Activated naive CD4-positive, alpha-beta T cell treated with anti-CD3 and anti-CD28 coated beads, Interleukin-2, amount 50 U/mL, for 24 hours (primary cell): ENCODE data around the gene KCNJ5.

ENCODE experiments used
- H3K27ac Mint-ChIP-seq: one replicate; pipeline ENCODE4 v1.8.0; 2021; ENCODE audit warnings: mild to moderate bottlenecking, mixed read lengths
- H3K27me3 Mint-ChIP-seq: one replicate; pipeline ENCODE4 v1.8.0; 2021; ENCODE audit warnings: mixed read lengths
- H3K36me3 Mint-ChIP-seq: one replicate; pipeline ENCODE4 v1.8.0; 2021; ENCODE audit warnings: mixed read lengths
- H3K4me1 Mint-ChIP-seq: one replicate; pipeline ENCODE4 v1.8.0; 2021; ENCODE audit warnings: mixed read lengths
- H3K4me3 Mint-ChIP-seq: one replicate; pipeline ENCODE4 v1.8.0; 2021; ENCODE audit warnings: mild to moderate bottlenecking, mixed read lengths
- H3K9me3 Mint-ChIP-seq: one replicate; pipeline ENCODE4 v1.8.0; 2021; ENCODE audit warnings: mixed read lengths

The KCNJ5 gene

DNA sequence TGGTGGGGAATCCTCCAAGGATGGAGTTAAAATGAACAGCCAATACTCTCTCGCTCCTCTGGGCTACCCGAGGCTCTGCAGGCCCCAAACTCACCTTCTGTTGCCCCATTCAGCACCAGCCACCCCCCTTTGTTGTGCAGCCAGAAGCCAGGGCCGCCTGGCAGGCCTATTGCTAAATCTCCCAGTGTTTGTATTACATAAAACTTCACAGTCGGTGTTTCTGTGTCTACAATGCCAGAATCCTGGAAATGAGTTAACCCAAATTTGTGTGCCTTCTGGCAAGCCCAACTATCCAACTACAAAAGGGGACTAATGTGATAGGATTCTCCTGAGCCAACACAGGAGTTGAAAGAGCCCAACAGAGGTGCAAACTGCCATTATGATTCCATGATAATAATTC is 9.3 kb downstream of the KCNJ5 start:
- Mint-ChIP-seq H3K36me3 (no peaks in the 10 kb centered on the region), H3K4me1 (peaks cover 9% of the 10 kb centered on the region), H3K27ac (no peak overlapping the region), H3K9me3 (no peaks in the 10 kb centered on the region), H3K27me3 (peaks cover 2% of the 10 kb centered on the region), H3K4me3 (no peak overlapping the region)

- H3K4me3 Mint-ChIP-seq, result no peak overlapping the region
- H3K9me3 Mint-ChIP-seq, result no peaks in the 10 kb centered on the region
- no peaks in the 10 kb centered on the region for H3K36me3 Mint-ChIP-seq
- H3K27me3 Mint-ChIP-seq, result peaks cover 4% of the 10 kb centered on the region
- no peak overlapping the region for H3K27ac Mint-ChIP-seq
- peaks cover 15% of the 10 kb centered on the region for H3K4me1 Mint-ChIP-seq
These were observed 10.7 kb downstream of the KCNJ5 start for GRCh38 chr11:128901653-128902514.

DNA sequence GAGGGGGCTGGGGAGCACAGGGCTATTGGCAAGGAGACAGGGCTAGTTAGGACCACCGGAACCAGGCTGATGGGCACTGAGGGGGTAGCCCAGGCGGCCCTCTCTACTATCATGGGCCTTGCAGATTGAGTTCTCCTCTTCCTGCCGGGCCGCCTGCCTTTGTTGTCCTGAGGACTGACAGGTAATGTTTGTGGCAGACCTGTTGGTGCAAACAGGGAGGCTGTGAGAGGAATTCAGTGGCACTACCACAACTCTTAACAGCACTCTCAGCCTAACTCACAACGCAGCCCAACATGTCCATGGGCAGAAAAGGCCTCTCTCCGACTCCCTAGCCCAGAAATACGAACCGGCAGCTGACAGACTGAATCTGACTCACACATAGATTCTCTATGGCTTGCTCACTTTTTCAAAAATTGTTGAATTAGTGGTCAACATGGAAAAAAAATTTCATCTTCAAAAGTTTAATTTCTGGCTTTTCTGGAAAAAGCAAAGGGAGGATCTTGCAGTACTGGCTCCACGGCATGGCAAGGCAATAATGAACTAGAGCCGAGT is 11.4 kb downstream of the KCNJ5 start:
- Mint-ChIP-seq H3K4me3 (no peak overlapping the region), H3K9me3 (no peaks in the 10 kb centered on the region), H3K36me3 (no peaks in the 10 kb centered on the region), H3K27ac (no peak overlapping the region), H3K4me1 (peaks cover 18% of the 10 kb centered on the region), H3K27me3 (peaks cover 9% of the 10 kb centered on the region)

GRCh38 chr11:128903248-128904061 is 12.3 kb downstream of the KCNJ5 start:
- no peaks in the 10 kb centered on the region for H3K36me3 Mint-ChIP-seq
- H3K9me3 Mint-ChIP-seq, result no peaks in the 10 kb centered on the region
- peaks cover 9% of the 10 kb centered on the region for H3K27me3 Mint-ChIP-seq
- peaks cover 18% of the 10 kb centered on the region for H3K4me1 Mint-ChIP-seq
- no peak overlapping the region for H3K4me3 Mint-ChIP-seq
- no peak overlapping the region for H3K27ac Mint-ChIP-seq

DNA sequence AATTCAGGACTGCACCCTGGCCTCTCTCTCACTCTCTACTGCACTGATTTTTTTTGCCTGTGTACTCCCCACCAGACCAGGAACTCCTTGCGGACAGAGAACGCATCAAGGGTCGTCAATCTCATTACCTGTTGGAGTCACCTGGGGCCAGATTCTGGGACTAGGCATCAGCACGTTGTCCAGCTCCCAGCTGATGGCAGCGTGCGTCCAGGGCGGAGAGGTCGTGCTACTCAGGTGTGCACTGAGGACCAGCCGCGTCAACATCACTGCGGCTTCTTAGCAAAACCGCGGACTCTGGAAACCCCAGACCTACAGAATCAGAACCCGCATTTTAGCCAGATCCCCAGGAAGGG is 13.1 kb downstream of the KCNJ5 start:
- Mint-ChIP-seq H3K9me3 (no peaks in the 10 kb centered on the region), H3K27ac (peak overlapping the region; percentile 41), H3K27me3 (peaks cover 9% of the 10 kb centered on the region), H3K4me3 (peak overlapping the region; percentile 59), H3K4me1 (peaks cover 18% of the 10 kb centered on the region), H3K36me3 (no peaks in the 10 kb centered on the region)

GRCh38 chr11:128904656-128905344 is 13.6 kb downstream of the KCNJ5 start:
- Mint-ChIP-seq H3K27ac (peak overlapping the region; percentile 41), H3K4me3 (peak overlapping the region; percentile 59), H3K27me3 (peaks cover 14% of the 10 kb centered on the region), H3K4me1 (peaks cover 18% of the 10 kb centered on the region), H3K9me3 (no peaks in the 10 kb centered on the region), H3K36me3 (no peaks in the 10 kb centered on the region)

DNA sequence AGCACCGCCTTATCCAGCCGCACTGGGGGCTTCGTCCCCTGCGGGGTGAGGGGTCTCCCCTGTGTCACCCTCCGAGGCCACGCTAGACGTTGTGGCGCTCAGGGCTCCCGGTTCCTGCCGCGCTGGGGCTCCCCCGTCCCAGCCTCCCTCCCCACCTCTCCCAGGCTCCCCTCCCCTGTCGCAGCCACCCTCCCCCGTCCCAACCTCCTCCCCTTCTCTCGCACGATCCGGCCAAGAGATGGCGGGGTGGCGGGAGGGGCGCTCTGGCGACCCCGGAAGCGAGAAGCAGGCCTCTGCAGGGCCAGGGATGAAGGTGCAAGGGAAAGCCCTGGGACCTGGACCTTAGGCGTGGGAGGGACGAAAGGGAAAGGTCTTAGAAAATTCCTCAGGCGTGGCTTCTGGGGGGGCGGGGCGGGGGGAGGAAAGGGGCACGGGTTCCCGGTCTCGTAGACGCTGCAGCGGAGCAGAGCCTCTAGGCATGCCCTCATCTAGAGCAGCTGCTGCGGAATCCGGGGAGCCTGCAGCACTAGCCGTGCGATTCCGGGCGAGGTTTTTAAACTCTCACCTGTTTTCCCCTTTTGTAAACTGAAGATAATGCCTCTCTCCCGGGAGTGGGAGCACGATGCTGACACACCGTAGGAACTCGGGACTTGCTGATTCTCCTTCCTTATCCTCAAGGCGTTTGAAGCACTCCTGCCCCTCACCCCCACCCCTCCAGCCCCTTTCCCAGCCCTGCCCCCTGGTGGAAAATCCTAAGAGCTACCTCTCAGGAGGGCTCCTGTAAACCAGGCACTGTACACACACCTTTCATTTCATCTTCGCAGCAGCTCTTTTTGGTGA is 14.4 kb downstream of the KCNJ5 start:
- no peaks in the 10 kb centered on the region for H3K36me3 Mint-ChIP-seq
- H3K4me1 Mint-ChIP-seq, result peaks cover 18% of the 10 kb centered on the region
- H3K27ac Mint-ChIP-seq, result no peak overlapping the region
- peak overlapping the region; percentile 81 for H3K4me3 Mint-ChIP-seq
- peaks cover 18% of the 10 kb centered on the region for H3K27me3 Mint-ChIP-seq
- no peaks in the 10 kb centered on the region for H3K9me3 Mint-ChIP-seq

GRCh38 chr11:128906185-128907050 is 15.3 kb downstream of the KCNJ5 start:
- Mint-ChIP-seq H3K9me3 (no peaks in the 10 kb centered on the region), H3K4me3 (peak overlapping the region; percentile 81), H3K27me3 (peaks cover 19% of the 10 kb centered on the region), H3K36me3 (no peaks in the 10 kb centered on the region), H3K27ac (no peak overlapping the region), H3K4me1 (peaks cover 18% of the 10 kb centered on the region)

DNA sequence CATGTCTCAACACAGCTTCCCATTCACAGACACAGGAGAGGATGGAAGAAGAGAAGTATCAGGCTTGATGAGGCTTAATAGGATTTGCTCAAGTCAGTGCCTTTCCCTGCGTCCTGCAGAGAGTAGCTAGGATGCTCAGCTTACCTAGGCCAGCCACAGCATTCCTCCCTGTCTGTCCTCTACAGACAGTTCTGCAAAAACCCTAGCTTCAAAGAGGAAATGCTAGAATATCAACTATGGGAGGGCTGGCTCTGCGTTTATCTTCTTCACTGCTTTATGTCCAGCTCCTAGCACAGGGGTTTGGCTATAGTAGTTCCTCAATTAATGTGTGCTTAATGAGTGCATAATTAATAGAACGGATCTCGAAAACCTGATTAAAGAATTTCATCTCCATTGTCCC is 16.4 kb downstream of the KCNJ5 start:
- no peaks in the 10 kb centered on the region for H3K36me3 Mint-ChIP-seq
- H3K27me3 Mint-ChIP-seq, result peaks cover 21% of the 10 kb centered on the region
- H3K4me1 Mint-ChIP-seq, result peaks cover 18% of the 10 kb centered on the region
- no peak overlapping the region for H3K27ac Mint-ChIP-seq
- H3K9me3 Mint-ChIP-seq, result no peaks in the 10 kb centered on the region
- H3K4me3 Mint-ChIP-seq, result no peak overlapping the region

DNA sequence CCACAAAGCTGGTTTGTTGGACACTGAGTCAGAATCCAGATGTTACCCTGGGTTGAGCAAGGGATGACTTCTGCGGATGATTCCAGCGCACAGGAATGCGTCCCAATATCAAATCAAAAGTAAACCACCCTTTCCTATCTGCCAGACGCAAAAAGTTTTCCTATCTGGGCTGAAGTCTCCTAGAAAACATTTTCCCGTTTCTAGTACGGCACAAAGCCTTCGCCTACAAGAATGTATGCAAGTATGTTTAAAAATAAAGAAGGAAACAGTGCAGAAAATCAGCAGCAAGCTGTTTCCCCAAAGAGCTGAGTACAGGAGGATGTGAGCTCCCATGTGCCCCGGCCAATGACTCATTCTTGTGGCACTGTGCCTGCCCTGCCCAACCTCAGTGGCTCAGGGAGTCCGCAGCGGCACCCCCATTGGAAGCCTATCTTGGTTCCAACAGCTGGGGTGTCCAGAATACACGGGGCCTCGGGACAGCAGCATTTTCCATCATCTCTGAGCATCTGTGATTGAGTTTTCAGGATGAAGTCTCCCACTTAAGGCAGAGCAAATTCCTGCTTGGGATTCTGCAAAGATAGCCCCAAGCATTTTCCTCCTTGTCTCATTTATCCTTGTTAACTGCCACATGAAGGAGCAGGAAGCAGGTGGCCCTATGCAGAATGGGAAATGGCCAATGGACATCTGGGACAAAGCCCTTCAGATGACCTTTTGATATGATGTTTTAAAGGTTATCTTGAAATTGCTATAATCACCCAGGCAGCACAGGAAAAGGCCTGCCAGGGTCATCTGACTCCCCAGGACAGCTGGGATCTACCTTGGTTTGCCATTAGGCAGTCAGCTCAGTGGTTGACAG is 17.5 kb downstream of the KCNJ5 start:
- H3K27me3 Mint-ChIP-seq, result peaks cover 23% of the 10 kb centered on the region
- H3K36me3 Mint-ChIP-seq, result no peaks in the 10 kb centered on the region
- no peak overlapping the region for H3K4me3 Mint-ChIP-seq
- H3K4me1 Mint-ChIP-seq, result peaks cover 18% of the 10 kb centered on the region
- no peak overlapping the region for H3K27ac Mint-ChIP-seq
- H3K9me3 Mint-ChIP-seq, result no peaks in the 10 kb centered on the region

GRCh38 chr11:128909438-128910125 is 18.4 kb downstream of the KCNJ5 start:
- Mint-ChIP-seq H3K36me3 (no peaks in the 10 kb centered on the region), H3K27ac (peak overlapping the region; percentile 4), H3K4me1 (peaks cover 11% of the 10 kb centered on the region), H3K4me3 (no peak overlapping the region), H3K9me3 (no peaks in the 10 kb centered on the region), H3K27me3 (peaks cover 22% of the 10 kb centered on the region)

- Mint-ChIP-seq H3K4me3 (no peak overlapping the region), H3K27ac (no peak overlapping the region), H3K4me1 (peaks cover 9% of the 10 kb centered on the region), H3K36me3 (no peaks in the 10 kb centered on the region), H3K27me3 (peaks cover 21% of the 10 kb centered on the region), H3K9me3 (no peaks in the 10 kb centered on the region)
These were observed 19.4 kb downstream of the KCNJ5 start for GRCh38 chr11:128910576-128910975.

- H3K9me3 Mint-ChIP-seq, result no peaks in the 10 kb centered on the region
- peaks cover 23% of the 10 kb centered on the region for H3K27me3 Mint-ChIP-seq
- no peak overlapping the region for H3K27ac Mint-ChIP-seq
- no peak overlapping the region for H3K4me3 Mint-ChIP-seq
- H3K4me1 Mint-ChIP-seq, result peaks cover 5% of the 10 kb centered on the region
- no peaks in the 10 kb centered on the region for H3K36me3 Mint-ChIP-seq
These were observed 20.1 kb downstream of the KCNJ5 start for GRCh38 chr11:128911239-128911638.
